AG04449 (cell line): ENCODE data around the gene CISH.

Experiments
- CTCF ChIA-PET: fragments of 350-600 bp; formaldehyde crosslinking; extraction: SDS; loops from one replicate; lab custom pipeline; 2021; ENCODE audit warnings: antibody characterized with exemption; lab: Yijun Ruan, JAX
- POLR2A ChIA-PET: fragments of 400-600, 350-600 bp; formaldehyde crosslinking; extraction: SDS; loops from one replicate; lab custom pipeline; 2020; ENCODE audit warnings: antibody characterized with exemption, inconsistent platforms; lab: Yijun Ruan, JAX
- DNase-seq: peaks from one replicate; pipeline ENCODE4 v3.0.0-alpha.2; 2010; ENCODE audit warnings: low read depth, low spot score
- H3K4me3 ChIP-seq: 2 replicates; pipeline ENCODE4 v1.5.1; 2011; ENCODE audit warnings: low read depth, mild to moderate bottlenecking, control low read depth, low read length
- TF ChIP-seq, protein P1 (sequence below): IDR thresholded peaks from one replicate; pipeline ENCODE4 v1.5.1; 2011; ENCODE audit warnings: mild to moderate bottlenecking, moderate library complexity, low read length, control low read depth, inconsistent platforms; ENCODE audit not compliant: insufficient read depth; ENCODE audit errors: missing control alignments

The CISH gene

DNA sequence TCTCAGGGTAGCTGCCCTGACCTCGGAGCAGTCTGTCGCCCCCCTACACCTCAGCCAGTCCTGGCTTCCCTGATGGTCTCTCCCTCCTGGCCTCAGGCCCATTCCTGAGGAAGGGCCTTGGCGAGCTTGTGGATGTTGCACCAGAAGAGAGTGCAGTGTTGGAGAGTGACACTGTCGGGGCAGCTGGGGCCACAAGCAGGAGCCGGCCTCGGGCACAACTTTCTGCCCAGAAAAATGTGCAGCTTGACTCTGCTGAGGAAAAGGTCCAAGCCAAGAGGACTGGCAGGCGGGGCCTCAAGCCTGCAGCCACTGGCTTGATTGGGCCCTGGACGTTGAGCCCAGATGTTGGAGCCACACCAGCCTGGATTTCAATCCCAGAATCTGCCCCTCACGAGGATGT lies 29.5 kb downstream of the CISH start:
- ChIA-PET CTCF (interaction anchor here (0.9 to 26.0 kb wide), 3 partner anchors 9 to 32 kb away, joined by 3 to 819 read pairs (median 31); partner anchors contain the start of genes CISH and MAPKAPK3), POLR2A (no interaction called here)
- DNase-seq: no peak
- H3K4me3 ChIP-seq: no peak overlapping the region
- TF ChIP-seq, protein P1, sequence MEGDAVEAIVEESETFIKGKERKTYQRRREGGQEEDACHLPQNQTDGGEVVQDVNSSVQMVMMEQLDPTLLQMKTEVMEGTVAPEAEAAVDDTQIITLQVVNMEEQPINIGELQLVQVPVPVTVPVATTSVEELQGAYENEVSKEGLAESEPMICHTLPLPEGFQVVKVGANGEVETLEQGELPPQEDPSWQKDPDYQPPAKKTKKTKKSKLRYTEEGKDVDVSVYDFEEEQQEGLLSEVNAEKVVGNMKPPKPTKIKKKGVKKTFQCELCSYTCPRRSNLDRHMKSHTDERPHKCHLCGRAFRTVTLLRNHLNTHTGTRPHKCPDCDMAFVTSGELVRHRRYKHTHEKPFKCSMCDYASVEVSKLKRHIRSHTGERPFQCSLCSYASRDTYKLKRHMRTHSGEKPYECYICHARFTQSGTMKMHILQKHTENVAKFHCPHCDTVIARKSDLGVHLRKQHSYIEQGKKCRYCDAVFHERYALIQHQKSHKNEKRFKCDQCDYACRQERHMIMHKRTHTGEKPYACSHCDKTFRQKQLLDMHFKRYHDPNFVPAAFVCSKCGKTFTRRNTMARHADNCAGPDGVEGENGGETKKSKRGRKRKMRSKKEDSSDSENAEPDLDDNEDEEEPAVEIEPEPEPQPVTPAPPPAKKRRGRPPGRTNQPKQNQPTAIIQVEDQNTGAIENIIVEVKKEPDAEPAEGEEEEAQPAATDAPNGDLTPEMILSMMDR: no peak

DNA sequence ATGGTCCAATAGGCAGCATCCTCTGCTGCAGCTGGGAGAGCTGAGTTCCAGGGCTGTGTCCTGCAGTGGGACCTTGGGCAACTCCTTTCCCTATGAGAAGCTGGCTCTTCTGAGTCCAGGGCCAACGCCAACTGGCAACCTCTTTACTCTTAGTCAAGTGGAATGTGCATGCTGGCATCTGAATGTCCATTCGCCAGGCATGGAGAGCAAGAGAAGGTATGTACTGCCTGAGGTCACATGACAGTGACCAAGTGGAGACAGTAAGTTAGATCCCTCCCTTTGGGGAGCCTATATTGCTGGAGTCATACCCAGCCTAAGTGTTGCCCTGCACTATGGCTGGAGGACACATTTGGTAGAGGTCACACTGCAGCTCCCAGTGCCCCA lies 30.1 kb downstream of the CISH start:
- ChIA-PET POLR2A (no interaction called here), CTCF (interaction anchor here (0.9 to 26.0 kb wide), 3 partner anchors 10 to 33 kb away, joined by 3 to 819 read pairs (median 31); partner anchors contain the start of genes CISH and MAPKAPK3)
- no peak overlapping the region for H3K4me3 ChIP-seq
- TF ChIP-seq, protein P1: no peak
- no peak for DNase-seq

DNA sequence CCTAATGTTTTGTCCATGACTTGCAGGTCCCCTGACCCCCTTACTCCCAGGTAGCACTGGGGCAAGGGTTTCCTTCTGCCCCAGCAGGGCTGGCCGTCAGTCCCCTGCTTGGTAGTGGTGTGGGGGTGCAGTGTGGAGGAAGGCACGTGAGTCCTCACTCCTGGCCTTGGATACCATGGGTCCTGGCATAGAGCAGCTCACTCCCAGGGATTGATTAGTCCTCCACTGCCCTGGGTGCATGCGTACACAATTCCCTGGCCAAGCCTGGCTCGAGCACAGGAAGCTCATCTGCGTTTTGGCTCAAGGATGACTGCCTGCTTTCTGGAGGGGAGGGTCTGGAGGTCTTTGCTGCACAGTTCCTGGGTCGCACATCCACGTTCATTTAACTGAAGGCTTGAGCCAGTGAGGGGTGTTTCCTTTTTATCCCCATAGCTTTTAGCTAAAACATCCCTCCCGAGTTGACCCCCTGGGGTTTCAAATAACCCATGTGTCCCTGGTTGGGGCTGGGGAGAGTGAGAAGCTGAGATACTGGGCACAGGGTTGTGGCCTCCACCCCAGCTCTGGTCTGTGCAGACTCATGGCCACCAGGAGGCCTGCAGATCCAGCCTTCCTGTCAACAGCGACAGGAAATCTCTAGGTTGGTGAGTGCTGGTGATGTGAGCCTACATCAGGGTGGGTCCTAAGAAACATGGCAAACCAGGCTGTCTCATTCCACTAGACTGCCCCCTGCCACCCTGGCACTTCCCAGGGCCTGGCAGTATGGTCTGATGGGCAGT lies 30.7 kb downstream of the CISH start:
- TF ChIP-seq, protein P1: no peak
- no peak overlapping the region for H3K4me3 ChIP-seq
- ChIA-PET CTCF (interaction anchor here (5.0 to 26.0 kb wide), 2 partner anchors 9 to 33 kb away, joined by 31 to 819 read pairs; partner anchors contain the start of genes CISH and MAPKAPK3), POLR2A (interaction anchor here (0.9 kb wide), 1 partner anchor 12 kb away, joined by 3 read pairs; the partner anchor contains the start of gene HEMK1)
- DNase-seq: no peak

DNA sequence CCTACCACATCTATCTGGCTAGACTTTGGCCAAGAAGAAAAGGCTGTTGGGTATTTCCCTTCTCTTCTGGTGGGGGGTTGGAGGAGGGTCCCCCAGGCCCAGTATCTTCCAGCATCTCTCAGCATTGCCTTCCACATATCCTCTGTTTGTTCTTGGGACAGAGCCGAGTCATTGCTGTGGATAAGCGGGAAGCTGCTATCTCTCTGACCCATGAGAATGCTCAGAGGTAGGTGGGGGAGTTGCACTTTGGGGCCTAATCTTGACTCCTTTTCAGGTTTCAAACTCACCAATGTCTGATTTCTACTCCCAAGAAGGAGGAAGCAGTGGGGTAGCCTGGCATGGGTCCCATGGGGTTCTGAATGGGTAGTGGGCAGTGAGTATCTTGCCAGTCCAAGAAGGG lies 34.2 kb downstream of the CISH start:
- ChIA-PET POLR2A (no interaction called here), CTCF (interaction anchor here (1.9 to 26.0 kb wide), 3 partner anchors 8 to 37 kb away, joined by 11 to 819 read pairs (median 138); partner anchors contain the start of genes CISH, HEMK1 and MAPKAPK3)
- H3K4me3 ChIP-seq: no peak overlapping the region
- no peak for DNase-seq
- TF ChIP-seq, protein P1: no peak

DNA sequence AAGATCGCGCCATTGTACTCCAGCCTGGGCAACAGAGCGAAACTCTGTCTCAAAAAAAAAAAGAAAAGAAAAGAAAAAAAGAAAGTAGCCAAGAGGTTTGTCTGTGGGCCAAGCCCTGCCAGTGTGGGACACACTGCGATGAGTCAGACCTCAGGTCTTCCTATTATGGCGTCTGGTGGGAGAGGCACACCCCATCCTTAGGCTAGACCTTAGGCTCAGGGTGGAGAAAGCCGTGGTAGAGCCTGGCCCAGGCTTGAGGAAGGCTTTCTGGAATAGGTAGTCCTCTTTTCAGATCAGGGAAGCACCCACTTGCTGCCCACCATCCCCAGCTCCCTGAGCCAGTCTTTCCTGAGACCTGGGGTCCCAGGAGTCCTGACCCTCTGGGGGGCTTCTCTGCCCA lies 36.2 kb downstream of the CISH start:
- CTCF ChIA-PET: interaction anchor here (2.1 to 26.0 kb wide), 3 partner anchors 14 to 39 kb away, joined by 8 to 819 read pairs (median 138); partner anchors contain the start of genes CISH and MAPKAPK3
- H3K4me3 ChIP-seq: no peak overlapping the region
- DNase-seq: no peak
- POLR2A ChIA-PET: interaction anchor here (1.0 kb wide), 1 partner anchor 8 kb away, joined by 3 read pairs; no protein-coding TSS in a partner anchor
- TF ChIP-seq, protein P1: no peak

DNA sequence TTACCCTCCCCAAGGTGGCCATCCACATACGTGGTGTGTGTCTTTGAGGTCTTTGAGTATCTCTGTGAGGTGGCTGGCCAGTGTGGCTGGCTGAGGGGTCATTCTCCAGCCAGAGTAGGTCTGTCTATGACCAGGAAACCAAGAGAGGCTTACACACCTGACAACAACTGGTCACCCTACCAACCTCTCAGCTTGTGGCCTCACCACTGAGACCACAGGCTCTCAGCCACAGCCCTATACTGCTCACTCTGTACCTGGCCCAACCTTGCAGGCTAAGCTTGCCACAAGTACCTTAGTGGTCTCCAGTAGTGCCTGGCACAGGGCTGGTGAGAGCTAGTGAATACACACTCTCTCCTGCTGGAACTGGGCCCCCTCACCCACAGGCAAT lies 37.1 kb downstream of the CISH start:
- DNase-seq: no peak
- TF ChIP-seq, protein P1: no peak
- CTCF ChIA-PET: interaction anchor here (2.1 to 26.0 kb wide), 4 partner anchors 15 to 40 kb away, joined by 8 to 819 read pairs (median 124); partner anchors contain the start of genes CISH and MAPKAPK3

More for the DNA sequence above, 37.1 kb downstream of the CISH start:
- H3K4me3 ChIP-seq: no peak overlapping the region
- POLR2A ChIA-PET: interaction anchor here (1.0 kb wide), 1 partner anchor 9 kb away, joined by 3 read pairs; no protein-coding TSS in a partner anchor
